ENCODE data around the gene ARL9.
"Not testable (repeated sequence)": the region's sequence is repeated elsewhere in the genome, so short reads cannot be mapped to it uniquely, and the experiment has no call there.

The ARL9 gene

GRCh38 chr4:56505269-56506130 is at the start of gene ARL9:
Gene ARL9, plus strand, starts transcription at chr4:56505791. Its CDS starts 72 bp downstream, at chr4:56505863.
- in situ Hi-C loops (cut with HindIII; ENCODE audit: low sequenced_read_pairs) = no loop called here

GRCh38 chr4:56460085-56460484 is 45.5 kb upstream of the ARL9 start:
- in situ Hi-C loops (cut with HindIII; ENCODE audit: low sequenced_read_pairs) = loop anchor here (5.0 kb wide), 2 partner anchors 63 to 77 kb away; no protein-coding TSS in a partner anchor

- in situ Hi-C loops (cut with HindIII; ENCODE audit: low sequenced_read_pairs) = loop anchor here (5.0 kb wide), 2 partner anchors 65 to 75 kb away; no protein-coding TSS in a partner anchor
Observed at GRCh38 chr4:56462157-56462556, 43.4 kb upstream of the ARL9 start.

- in situ Hi-C loops (cut with HindIII; ENCODE audit: low sequenced_read_pairs) = loop anchor here (5.0 kb wide), 2 partner anchors 66 to 74 kb away; no protein-coding TSS in a partner anchor
Observed at GRCh38 chr4:56463711-56464110, 41.9 kb upstream of the ARL9 start.

- in situ Hi-C loops (cut with HindIII; ENCODE audit: low sequenced_read_pairs) = loop anchor here (5.0 kb wide), 2 partner anchors 67 to 73 kb away; no protein-coding TSS in a partner anchor
Observed at GRCh38 chr4:56464581-56464980, 41.0 kb upstream of the ARL9 start.

GRCh38 chr4:56465599-56466295 is 39.8 kb upstream of the ARL9 start:
- in situ Hi-C loops (cut with HindIII; ENCODE audit: low sequenced_read_pairs) = no loop called here

GRCh38 chr4:56466296-56466761 is 39.3 kb upstream of the ARL9 start:
- in situ Hi-C loops (cut with HindIII; ENCODE audit: low sequenced_read_pairs) = not testable (repeated sequence)

GRCh38 chr4:56466910-56467283 is 38.7 kb upstream of the ARL9 start:
- in situ Hi-C loops (cut with HindIII; ENCODE audit: low sequenced_read_pairs) = no loop called here

- in situ Hi-C loops (cut with HindIII; ENCODE audit: low sequenced_read_pairs) = no loop called here
Observed at GRCh38 chr4:56467284-56468096, 38.1 kb upstream of the ARL9 start, which contains the start of gene SRP72. Gene SRP72, plus strand, starts transcription at chr4:56467617. Its CDS starts 19 bp downstream, at chr4:56467636.

GRCh38 chr4:56468097-56468422 is 37.5 kb upstream of the ARL9 start:
- in situ Hi-C loops (cut with HindIII; ENCODE audit: low sequenced_read_pairs) = no loop called here

- in situ Hi-C loops (cut with HindIII; ENCODE audit: low sequenced_read_pairs) = no loop called here
Observed at GRCh38 chr4:56469489-56470210, 35.9 kb upstream of the ARL9 start.

GRCh38 chr4:56475917-56476316 is 29.7 kb upstream of the ARL9 start:
- in situ Hi-C loops (cut with HindIII; ENCODE audit: low sequenced_read_pairs) = no loop called here

- in situ Hi-C loops (cut with HindIII; ENCODE audit: low sequenced_read_pairs) = no loop called here
Observed at GRCh38 chr4:56477192-56477702, 28.3 kb upstream of the ARL9 start.

- in situ Hi-C loops (cut with HindIII; ENCODE audit: low sequenced_read_pairs) = loop anchor here (5.0 kb wide), 1 partner anchor 47 kb away; no protein-coding TSS in a partner anchor
Observed at GRCh38 chr4:56480691-56481090, 24.9 kb upstream of the ARL9 start.

GRCh38 chr4:56496241-56496640 is 9.3 kb upstream of the ARL9 start:
- in situ Hi-C loops (cut with HindIII; ENCODE audit: low sequenced_read_pairs) = no loop called here

- in situ Hi-C loops (cut with HindIII; ENCODE audit: low sequenced_read_pairs) = no loop called here
Observed at GRCh38 chr4:56511098-56511497, 5.5 kb downstream of the ARL9 start.

- in situ Hi-C loops (cut with HindIII; ENCODE audit: low sequenced_read_pairs) = no loop called here
Observed at GRCh38 chr4:56512166-56512565, 6.6 kb downstream of the ARL9 start.

GRCh38 chr4:56513517-56513916 is 7.9 kb downstream of the ARL9 start:
- in situ Hi-C loops (cut with HindIII; ENCODE audit: low sequenced_read_pairs) = no loop called here

GRCh38 chr4:56530269-56531148 is 24.9 kb downstream of the ARL9 start:
- in situ Hi-C loops (cut with HindIII; ENCODE audit: low sequenced_read_pairs) = no loop called here
